Activated naive CD4-positive, alpha-beta T cell treated with anti-CD3 and anti-CD28 coated beads, Interleukin-2, amount 10 ng/mL, durations not matched to agents 7 days and 5 days (primary cell): ENCODE data around the gene TBX10.

Experiments
- CTCF ChIA-PET: fragments of 350-600 bp; sonication (Branson Sonifier 250); formaldehyde crosslinking; loops from one replicate; lab custom pipeline; 2021; ENCODE audit warnings: antibody characterized with exemption; lab: Charles Lee
- DNase-seq: peaks from one replicate; pipeline ENCODE4 v3.0.0-alpha.2; 2020
- H3K27ac Mint-ChIP-seq: one replicate; pipeline ENCODE4 v1.8.0; 2021; ENCODE audit warnings: mild to moderate bottlenecking, moderate library complexity, mixed read lengths
- H3K27me3 Mint-ChIP-seq: one replicate; pipeline ENCODE4 v1.8.0; 2021; ENCODE audit warnings: mild to moderate bottlenecking, mixed read lengths
- H3K36me3 Mint-ChIP-seq: one replicate; pipeline ENCODE4 v1.8.0; 2021; ENCODE audit warnings: mixed read lengths
- H3K4me1 Mint-ChIP-seq: one replicate; pipeline ENCODE4 v1.8.0; 2021; ENCODE audit warnings: mixed read lengths
- H3K4me3 Mint-ChIP-seq: one replicate; pipeline ENCODE4 v1.8.0; 2021; ENCODE audit warnings: mild to moderate bottlenecking, moderate library complexity, mixed read lengths
- H3K9me3 Mint-ChIP-seq: one replicate; pipeline ENCODE4 v1.8.0; 2021; ENCODE audit warnings: mixed read lengths

TBX10 gene

GRCh38 chr11:67656278-67656922 is 16.8 kb upstream of the TBX10 start:
- Mint-ChIP-seq H3K36me3 (no peaks in the 10 kb centered on the region), H3K27ac (no peak overlapping the region)
- CTCF ChIA-PET = interaction anchor here (4.4 kb wide), 1 partner anchor 9 kb away, joined by 33 read pairs; no protein-coding TSS in a partner anchor

GRCh38 chr11:67654225-67654624 is 14.7 kb upstream of the TBX10 start:
- no peak overlapping the region for H3K4me3 Mint-ChIP-seq

More at GRCh38 chr11:67656278-67656922, 16.8 kb upstream of the TBX10 start:
- Mint-ChIP-seq H3K27me3 (peaks cover 22% of the 10 kb centered on the region), H3K4me1 (peaks cover 4% of the 10 kb centered on the region), H3K4me3 (no peak overlapping the region), H3K9me3 (peaks cover 3% of the 10 kb centered on the region)
- no peak for DNase-seq

GRCh38 chr11:67652965-67653845 is 13.6 kb upstream of the TBX10 start:
- CTCF ChIA-PET = interaction anchor here (11.6 kb wide), 1 partner anchor 23 kb away, joined by 91 read pairs; the partner anchor contains the start of gene NUDT8
- Mint-ChIP-seq H3K4me1 (peaks cover 28% of the 10 kb centered on the region), H3K27ac (no peak overlapping the region)

More at GRCh38 chr11:67654225-67654624, 14.7 kb upstream of the TBX10 start:
- peak; percentile 13 for DNase-seq
- Mint-ChIP-seq H3K27ac (no peak overlapping the region), H3K9me3 (peaks cover 3% of the 10 kb centered on the region), H3K27me3 (peaks cover 30% of the 10 kb centered on the region), H3K4me1 (peaks cover 24% of the 10 kb centered on the region), H3K36me3 (no peaks in the 10 kb centered on the region)
- CTCF ChIA-PET = no interaction called here

GRCh38 chr11:67651976-67652781 is 12.6 kb upstream of the TBX10 start:
- no peak for DNase-seq
- Mint-ChIP-seq H3K4me1 (peaks cover 36% of the 10 kb centered on the region), H3K36me3 (no peaks in the 10 kb centered on the region), H3K27me3 (peaks cover 43% of the 10 kb centered on the region), H3K4me3 (no peak overlapping the region), H3K9me3 (peaks cover 3% of the 10 kb centered on the region), H3K27ac (no peak overlapping the region)
- CTCF ChIA-PET = interaction anchor here (11.6 kb wide), 1 partner anchor 22 kb away, joined by 91 read pairs; the partner anchor contains the start of gene NUDT8

More at GRCh38 chr11:67652965-67653845, 13.6 kb upstream of the TBX10 start:
- H3K4me3 Mint-ChIP-seq = no peak overlapping the region
- DNase-seq = peak; percentile 8
- H3K36me3 Mint-ChIP-seq = no peaks in the 10 kb centered on the region
- H3K9me3 Mint-ChIP-seq = peaks cover 3% of the 10 kb centered on the region
- peaks cover 32% of the 10 kb centered on the region for H3K27me3 Mint-ChIP-seq

GRCh38 chr11:67649634-67650510 is 10.3 kb upstream of the TBX10 start:
- H3K27ac Mint-ChIP-seq = peak overlapping the region; percentile 89
- peak overlapping the region; percentile 81 for H3K4me3 Mint-ChIP-seq
- no peaks in the 10 kb centered on the region for H3K9me3 Mint-ChIP-seq
- no peaks in the 10 kb centered on the region for H3K36me3 Mint-ChIP-seq
- peaks cover 52% of the 10 kb centered on the region for H3K4me1 Mint-ChIP-seq
- DNase-seq = no peak
- CTCF ChIA-PET = interaction anchor here (0.6 to 11.6 kb wide), 4 partner anchors 8 to 35 kb away, joined by 3 to 91 read pairs (median 20); partner anchors contain the start of gene NUDT8
- H3K27me3 Mint-ChIP-seq = peaks cover 53% of the 10 kb centered on the region

GRCh38 chr11:67648796-67649613 is 9.4 kb upstream of the TBX10 start:
- H3K36me3 Mint-ChIP-seq = no peaks in the 10 kb centered on the region
- H3K9me3 Mint-ChIP-seq = peaks cover 1% of the 10 kb centered on the region
- H3K4me1 Mint-ChIP-seq = peaks cover 52% of the 10 kb centered on the region
- H3K27me3 Mint-ChIP-seq = peaks cover 48% of the 10 kb centered on the region
- no peak overlapping the region for H3K4me3 Mint-ChIP-seq
- CTCF ChIA-PET = interaction anchor here (0.7 to 11.6 kb wide), 5 partner anchors 9 to 34 kb away, joined by 3 to 91 read pairs (median 6); partner anchors contain the start of genes NUDT8 and TBX10
- peak; percentile 20 for DNase-seq
- H3K27ac Mint-ChIP-seq = no peak overlapping the region

- H3K27ac Mint-ChIP-seq = peak overlapping the region; percentile 58
- peak; percentile 73 for DNase-seq
- H3K36me3 Mint-ChIP-seq = no peaks in the 10 kb centered on the region
- CTCF ChIA-PET = interaction anchor here (0.7 to 11.6 kb wide), 5 partner anchors 9 to 34 kb away, joined by 3 to 91 read pairs (median 6); partner anchors contain the start of genes NUDT8 and TBX10
- peaks cover 45% of the 10 kb centered on the region for H3K27me3 Mint-ChIP-seq
- H3K9me3 Mint-ChIP-seq = peaks cover 3% of the 10 kb centered on the region
- peaks cover 52% of the 10 kb centered on the region for H3K4me1 Mint-ChIP-seq
- no peak overlapping the region for H3K4me3 Mint-ChIP-seq
These were observed 8.7 kb upstream of the TBX10 start for GRCh38 chr11:67648140-67648795.

GRCh38 chr11:67647471-67647870 is 7.9 kb upstream of the TBX10 start:
- CTCF ChIA-PET = interaction anchor here (1.6 to 11.6 kb wide), 4 partner anchors 9 to 33 kb away, joined by 6 to 91 read pairs (median 20); partner anchors contain the start of genes NUDT8 and TBX10
- Mint-ChIP-seq H3K36me3 (no peaks in the 10 kb centered on the region), H3K27ac (no peak overlapping the region), H3K27me3 (peaks cover 38% of the 10 kb centered on the region), H3K4me1 (peaks cover 49% of the 10 kb centered on the region), H3K4me3 (no peak overlapping the region), H3K9me3 (peaks cover 3% of the 10 kb centered on the region)
- DNase-seq = peak; percentile 16

GRCh38 chr11:67646535-67647336 is 7.2 kb upstream of the TBX10 start:
- DNase-seq = peak; percentile 68
- H3K4me3 Mint-ChIP-seq = peak overlapping the region; percentile 14
- H3K4me1 Mint-ChIP-seq = peaks cover 49% of the 10 kb centered on the region
- peaks cover 3% of the 10 kb centered on the region for H3K9me3 Mint-ChIP-seq
- CTCF ChIA-PET = interaction anchor here (1.1 to 11.6 kb wide), 6 partner anchors 9 to 74 kb away, joined by 3 to 91 read pairs (median 4); partner anchors contain the start of gene NUDT8
- peaks cover 44% of the 10 kb centered on the region for H3K27me3 Mint-ChIP-seq
- H3K27ac Mint-ChIP-seq = peak overlapping the region; percentile 82
- H3K36me3 Mint-ChIP-seq = no peaks in the 10 kb centered on the region

- peaks cover 3% of the 10 kb centered on the region for H3K9me3 Mint-ChIP-seq
- CTCF ChIA-PET = interaction anchor here (1.1 to 11.6 kb wide), 6 partner anchors 8 to 73 kb away, joined by 3 to 91 read pairs (median 4); partner anchors contain the start of gene NUDT8
- peak; percentile 25 for DNase-seq
- H3K36me3 Mint-ChIP-seq = no peaks in the 10 kb centered on the region
- H3K27ac Mint-ChIP-seq = peak overlapping the region; percentile 82
- peaks cover 37% of the 10 kb centered on the region for H3K27me3 Mint-ChIP-seq
- peaks cover 44% of the 10 kb centered on the region for H3K4me1 Mint-ChIP-seq
- no peak overlapping the region for H3K4me3 Mint-ChIP-seq
These were observed 6.2 kb upstream of the TBX10 start for GRCh38 chr11:67645521-67646461.
